Breast epithelium (tissue), 3 donors: ENCODE data around the gene GREB1L.

Source experiments
- POLR2AphosphoS5 ChIP-seq, 3 donors: sonication (generic); formaldehyde crosslinking; IDR thresholded peaks; one replicate each; pipeline ENCODE4 v1.6.1; 2017; ENCODE audit warnings: antibody characterized with exemption in 3 of 3
- TF ChIP-seq, protein P1 (sequence below), 3 donors: fragments of 450-650 bp; IDR thresholded peaks; one replicate each; pipeline ENCODE4 v1.5.1; 2016 to 2017; ENCODE audit warnings: antibody characterized with exemption in 3 of 3, mild to moderate bottlenecking in 3 of 3, moderate library complexity in 3 of 3

DNA sequence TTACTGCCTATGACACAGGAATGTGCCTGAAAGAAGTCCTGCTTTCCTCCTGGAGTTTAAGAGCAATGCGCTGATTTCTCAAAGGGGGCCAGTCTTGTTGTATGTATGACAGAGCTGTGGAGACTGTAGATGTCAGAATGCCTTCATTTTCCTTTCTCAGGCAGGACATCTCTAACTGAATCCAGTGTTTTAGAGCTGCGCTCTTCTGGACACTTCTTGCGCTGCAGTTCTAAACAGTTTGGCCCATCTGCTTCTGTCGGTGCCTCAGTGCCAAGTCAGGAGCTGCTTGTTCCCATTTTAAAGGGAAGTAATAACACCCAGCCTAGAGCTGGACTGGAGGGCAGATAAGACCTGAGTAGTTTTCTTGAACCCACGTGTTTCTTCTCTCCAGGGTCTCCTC is 267.0 kb downstream of the GREB1L start:
- TF ChIP-seq, protein P1, sequence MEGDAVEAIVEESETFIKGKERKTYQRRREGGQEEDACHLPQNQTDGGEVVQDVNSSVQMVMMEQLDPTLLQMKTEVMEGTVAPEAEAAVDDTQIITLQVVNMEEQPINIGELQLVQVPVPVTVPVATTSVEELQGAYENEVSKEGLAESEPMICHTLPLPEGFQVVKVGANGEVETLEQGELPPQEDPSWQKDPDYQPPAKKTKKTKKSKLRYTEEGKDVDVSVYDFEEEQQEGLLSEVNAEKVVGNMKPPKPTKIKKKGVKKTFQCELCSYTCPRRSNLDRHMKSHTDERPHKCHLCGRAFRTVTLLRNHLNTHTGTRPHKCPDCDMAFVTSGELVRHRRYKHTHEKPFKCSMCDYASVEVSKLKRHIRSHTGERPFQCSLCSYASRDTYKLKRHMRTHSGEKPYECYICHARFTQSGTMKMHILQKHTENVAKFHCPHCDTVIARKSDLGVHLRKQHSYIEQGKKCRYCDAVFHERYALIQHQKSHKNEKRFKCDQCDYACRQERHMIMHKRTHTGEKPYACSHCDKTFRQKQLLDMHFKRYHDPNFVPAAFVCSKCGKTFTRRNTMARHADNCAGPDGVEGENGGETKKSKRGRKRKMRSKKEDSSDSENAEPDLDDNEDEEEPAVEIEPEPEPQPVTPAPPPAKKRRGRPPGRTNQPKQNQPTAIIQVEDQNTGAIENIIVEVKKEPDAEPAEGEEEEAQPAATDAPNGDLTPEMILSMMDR (IDR thresholded peaks at IDR 0.05) = no peak
- no peak for TF ChIP-seq POLR2AphosphoS5 (IDR thresholded peaks at IDR 0.05)
